K562 (cell line): ENCODE data around the gene ITGA6. TPM values are rescaled to one million over a fixed set of nuclear protein-coding genes. Genes with fewer than 3 reads are reported as not detected.
A peak's percentile ranks its signal among the peaks of the same experiment; 100 is the strongest.

ENCODE experiments used
- CEBPB ChIP-seq: fragments of 450-650 bp; IDR thresholded peaks from 2 replicates; pipeline ENCODE4 v1.6.1; 2016; ENCODE audit warnings: missing genetic modification characterization, missing compliant biosample characterization
- CREBBP ChIP-seq: IDR thresholded peaks from one replicate; pipeline ENCODE4 v1.6.1; 2012; ENCODE audit warnings: low read depth, mild to moderate bottlenecking, control low read depth, inconsistent platforms, low read length
- CXXC5 ChIP-seq: fragments of 250-450 bp; sonication (Bioruptor Pico); IDR thresholded peaks from 2 replicates; pipeline ENCODE4 v1.8.0; 2022; ENCODE audit warnings: inconsistent platforms, mild to moderate bottlenecking, moderate library complexity
- ELF4 ChIP-seq: fragments of 450-650 bp; formaldehyde crosslinking; IDR thresholded peaks from 2 replicates; pipeline ENCODE4 v1.4.0; 2022; ENCODE audit warnings: missing genetic modification characterization
- GATAD2A ChIP-seq: fragments of 450-650 bp; IDR thresholded peaks from 2 replicates; pipeline ENCODE4 v1.6.1; 2017
- RBFOX2 ChIP-seq: fragments of 200-400 bp; formaldehyde crosslinking; IDR thresholded peaks from 2 replicates; pipeline ENCODE4 v1.6.1; 2017; ENCODE audit warnings: low read depth, mild to moderate bottlenecking, low read length, moderate library complexity
- SOX6 ChIP-seq: fragments of 450-650 bp; IDR thresholded peaks from 2 replicates; pipeline ENCODE4 v1.6.1; 2014; ENCODE audit warnings: mild to moderate bottlenecking
- SRSF7 ChIP-seq: fragments of 200-400 bp; formaldehyde crosslinking; optimal IDR thresholded peaks from 2 replicates; pipeline ENCODE3; 2017; ENCODE audit warnings: mild to moderate bottlenecking, low read depth, low read length
- TCF3 ChIP-seq: sonication (generic); formaldehyde crosslinking; IDR thresholded peaks from 2 replicates; pipeline ENCODE4 v1.4.0; 2020; ENCODE audit warnings: mild to moderate bottlenecking, missing genetic modification reagents
- THRAP3 ChIP-seq: fragments of 450-650 bp; IDR thresholded peaks from 2 replicates; pipeline ENCODE4 v1.6.1; 2016; ENCODE audit warnings: mild to moderate bottlenecking, inconsistent platforms, borderline replicate concordance
- ZNF24 ChIP-seq: fragments of 450-650 bp; IDR thresholded peaks from 2 replicates; pipeline ENCODE4 v1.6.1; 2016
- polyA plus RNA-seq, 8 experiments: library from polyadenylated mRNA; depleted of rRNA in 4 of 8; stranded (reverse) in 5 of 8; unstranded in 3 of 8; fragments of >200 nt; fragmentation: Nextera tagmentation in 2 of 8; fragmentation: Illumina TruSeq in 1 of 8; extraction: Ambion mirVana in 2 of 8; extraction: Trizol in 1 of 8; gene quantifications; 2 replicates each; pipeline versions ENCODE4 v1.2.1 to v1.2.3, GENCODE V29; 2011 to 2014; ENCODE audit warnings: inconsistent platforms in 1 of 8, missing spikeins in 1 of 8
- total RNA-seq, 7 experiments: library from RNA; depleted of rRNA in 6 of 7; stranded (reverse); fragments of >200 nt in 6 of 7; fragmentation: Illumina TruSeq in 2 of 7; extraction: Trizol in 2 of 7; gene quantifications; 2 replicates each; pipeline versions ENCODE4 v1.2.1 to v1.2.3, GENCODE V29; 2011 to 2021; ENCODE audit warnings: low replicate concordance in 1 of 7
- TF ChIP-seq, protein P1 (sequence below): IDR thresholded peaks from 3 replicates; pipeline ENCODE4 v1.6.1; 2011; ENCODE audit warnings: borderline replicate concordance, mild to moderate bottlenecking; ENCODE audit not compliant: insufficient read length, insufficient read depth
- TF ChIP-seq, protein P2 (sequence below): fragments of 200-800 bp; sonication (Bioruptor generic); IDR thresholded peaks from 2 replicates; pipeline ENCODE4 v1.6.1; 2017; ENCODE audit warnings: missing genetic modification characterization, missing compliant biosample characterization
- TF ChIP-seq, protein P3 (sequence below), 2 experiments: fragments of 450-650 bp in 1 of 2; sonication (generic) in 1 of 2; formaldehyde crosslinking in 1 of 2; IDR thresholded peaks; 2 replicates each; pipeline versions ENCODE4 v1.7.1 to v1.9.0; 2016 to 2022; ENCODE audit warnings: inconsistent platforms in 1 of 2, mild to moderate bottlenecking in 1 of 2, missing genetic modification reagents in 1 of 2

Gene ITGA6
- total and polyA plus RNA-seq, 9 of the 15 experiments (the other 6 are each of a cell fraction or from before 2014, with no cell fraction given) = 0.01 to 0.29 (median 0.05) TPM; not detected in 5

DNA sequence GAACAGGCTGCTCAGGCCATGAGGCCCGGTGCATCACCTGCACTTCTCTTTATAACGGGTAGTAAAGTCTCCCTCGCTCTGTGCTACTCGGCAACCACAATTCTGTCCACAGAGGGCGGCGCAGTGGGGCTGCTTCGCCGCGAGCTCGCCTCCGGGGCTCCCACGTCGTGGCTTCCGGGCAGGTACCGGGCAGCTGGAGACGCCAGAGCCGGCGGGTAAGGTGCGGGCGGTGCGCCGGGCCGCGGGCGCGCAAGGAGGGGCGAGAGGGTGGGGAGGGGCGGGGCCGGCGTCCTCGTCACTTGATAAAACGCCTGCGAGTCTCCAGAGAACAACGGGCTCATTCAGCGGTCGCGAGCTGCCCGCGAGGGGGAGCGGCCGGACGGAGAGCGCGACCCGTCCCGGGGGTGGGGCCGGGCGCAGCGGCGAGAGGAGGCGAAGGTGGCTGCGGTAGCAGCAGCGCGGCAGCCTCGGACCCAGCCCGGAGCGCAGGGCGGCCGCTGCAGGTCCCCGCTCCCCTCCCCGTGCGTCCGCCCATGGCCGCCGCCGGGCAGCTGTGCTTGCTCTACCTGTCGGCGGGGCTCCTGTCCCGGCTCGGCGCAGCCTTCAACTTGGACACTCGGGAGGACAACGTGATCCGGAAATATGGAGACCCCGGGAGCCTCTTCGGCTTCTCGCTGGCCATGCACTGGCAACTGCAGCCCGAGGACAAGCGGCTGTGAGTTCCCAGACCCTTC is at the start of gene ITGA6 (continued):
- TF ChIP-seq, protein P1, sequence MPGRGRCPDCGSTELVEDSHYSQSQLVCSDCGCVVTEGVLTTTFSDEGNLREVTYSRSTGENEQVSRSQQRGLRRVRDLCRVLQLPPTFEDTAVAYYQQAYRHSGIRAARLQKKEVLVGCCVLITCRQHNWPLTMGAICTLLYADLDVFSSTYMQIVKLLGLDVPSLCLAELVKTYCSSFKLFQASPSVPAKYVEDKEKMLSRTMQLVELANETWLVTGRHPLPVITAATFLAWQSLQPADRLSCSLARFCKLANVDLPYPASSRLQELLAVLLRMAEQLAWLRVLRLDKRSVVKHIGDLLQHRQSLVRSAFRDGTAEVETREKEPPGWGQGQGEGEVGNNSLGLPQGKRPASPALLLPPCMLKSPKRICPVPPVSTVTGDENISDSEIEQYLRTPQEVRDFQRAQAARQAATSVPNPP = no peak
- TF ChIP-seq ZNF24 (no peak), CREBBP (no peak), SRSF7 (no peak), CXXC5 (peak; percentile 55), GATAD2A (no peak), CEBPB (no peak), ELF4 (CRISPR knock-in tag) (no peak), TCF3 (CRISPR knock-in tag) (no peak), THRAP3 (no peak), RBFOX2 (0 out of 2 replicates have a peak, but pooled peaks have one; percentile 13), SOX6 (no peak)
- TF ChIP-seq, protein P2, sequence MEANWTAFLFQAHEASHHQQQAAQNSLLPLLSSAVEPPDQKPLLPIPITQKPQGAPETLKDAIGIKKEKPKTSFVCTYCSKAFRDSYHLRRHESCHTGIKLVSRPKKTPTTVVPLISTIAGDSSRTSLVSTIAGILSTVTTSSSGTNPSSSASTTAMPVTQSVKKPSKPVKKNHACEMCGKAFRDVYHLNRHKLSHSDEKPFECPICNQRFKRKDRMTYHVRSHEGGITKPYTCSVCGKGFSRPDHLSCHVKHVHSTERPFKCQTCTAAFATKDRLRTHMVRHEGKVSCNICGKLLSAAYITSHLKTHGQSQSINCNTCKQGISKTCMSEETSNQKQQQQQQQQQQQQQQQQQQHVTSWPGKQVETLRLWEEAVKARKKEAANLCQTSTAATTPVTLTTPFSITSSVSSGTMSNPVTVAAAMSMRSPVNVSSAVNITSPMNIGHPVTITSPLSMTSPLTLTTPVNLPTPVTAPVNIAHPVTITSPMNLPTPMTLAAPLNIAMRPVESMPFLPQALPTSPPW (CRISPR knock-in tag) = peak; percentile 56
- TF ChIP-seq, protein P3, sequence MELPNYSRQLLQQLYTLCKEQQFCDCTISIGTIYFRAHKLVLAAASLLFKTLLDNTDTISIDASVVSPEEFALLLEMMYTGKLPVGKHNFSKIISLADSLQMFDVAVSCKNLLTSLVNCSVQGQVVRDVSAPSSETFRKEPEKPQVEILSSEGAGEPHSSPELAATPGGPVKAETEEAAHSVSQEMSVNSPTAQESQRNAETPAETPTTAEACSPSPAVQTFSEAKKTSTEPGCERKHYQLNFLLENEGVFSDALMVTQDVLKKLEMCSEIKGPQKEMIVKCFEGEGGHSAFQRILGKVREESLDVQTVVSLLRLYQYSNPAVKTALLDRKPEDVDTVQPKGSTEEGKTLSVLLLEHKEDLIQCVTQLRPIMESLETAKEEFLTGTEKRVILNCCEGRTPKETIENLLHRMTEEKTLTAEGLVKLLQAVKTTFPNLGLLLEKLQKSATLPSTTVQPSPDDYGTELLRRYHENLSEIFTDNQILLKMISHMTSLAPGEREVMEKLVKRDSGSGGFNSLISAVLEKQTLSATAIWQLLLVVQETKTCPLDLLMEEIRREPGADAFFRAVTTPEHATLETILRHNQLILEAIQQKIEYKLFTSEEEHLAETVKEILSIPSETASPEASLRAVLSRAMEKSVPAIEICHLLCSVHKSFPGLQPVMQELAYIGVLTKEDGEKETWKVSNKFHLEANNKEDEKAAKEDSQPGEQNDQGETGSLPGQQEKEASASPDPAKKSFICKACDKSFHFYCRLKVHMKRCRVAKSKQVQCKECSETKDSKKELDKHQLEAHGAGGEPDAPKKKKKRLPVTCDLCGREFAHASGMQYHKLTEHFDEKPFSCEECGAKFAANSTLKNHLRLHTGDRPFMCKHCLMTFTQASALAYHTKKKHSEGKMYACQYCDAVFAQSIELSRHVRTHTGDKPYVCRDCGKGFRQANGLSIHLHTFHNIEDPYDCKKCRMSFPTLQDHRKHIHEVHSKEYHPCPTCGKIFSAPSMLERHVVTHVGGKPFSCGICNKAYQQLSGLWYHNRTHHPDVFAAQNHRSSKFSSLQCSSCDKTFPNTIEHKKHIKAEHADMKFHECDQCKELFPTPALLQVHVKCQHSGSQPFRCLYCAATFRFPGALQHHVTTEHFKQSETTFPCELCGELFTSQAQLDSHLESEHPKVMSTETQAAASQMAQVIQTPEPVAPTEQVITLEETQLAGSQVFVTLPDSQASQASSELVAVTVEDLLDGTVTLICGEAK (IDR thresholded peaks at IDR 0.05) = no peak
- TF ChIP-seq, protein P3 (CRISPR knock-in tag; IDR thresholded peaks at IDR 0.05) = no peak
